Suprapubic skin (tissue), 4 donors: ENCODE data around the gene FARS2.

Source experiments
- POLR2A ChIP-seq, 2 donors: fragments of 450-650 bp; IDR thresholded peaks; one replicate each; pipeline ENCODE4 v1.6.1; 2017; ENCODE audit warnings: antibody characterized with exemption in 2 of 2, mild to moderate bottlenecking in 2 of 2, moderate library complexity in 2 of 2
- POLR2AphosphoS5 ChIP-seq, 3 donors: sonication (generic); formaldehyde crosslinking; IDR thresholded peaks; one replicate each; pipeline ENCODE4 v1.6.1; 2017; ENCODE audit warnings: antibody characterized with exemption in 3 of 3
- TF ChIP-seq, protein P1 (sequence below), 2 donors: fragments of 200-600 bp in 1 of 2; fragments of 450-650 bp in 1 of 2; sonication (generic) in 1 of 2; IDR thresholded peaks; one replicate each; pipeline ENCODE4 v1.5.1; 2016 to 2019; ENCODE audit warnings: antibody characterized with exemption in 2 of 2, mild to moderate bottlenecking in 1 of 2, moderate library complexity in 1 of 2

DNA sequence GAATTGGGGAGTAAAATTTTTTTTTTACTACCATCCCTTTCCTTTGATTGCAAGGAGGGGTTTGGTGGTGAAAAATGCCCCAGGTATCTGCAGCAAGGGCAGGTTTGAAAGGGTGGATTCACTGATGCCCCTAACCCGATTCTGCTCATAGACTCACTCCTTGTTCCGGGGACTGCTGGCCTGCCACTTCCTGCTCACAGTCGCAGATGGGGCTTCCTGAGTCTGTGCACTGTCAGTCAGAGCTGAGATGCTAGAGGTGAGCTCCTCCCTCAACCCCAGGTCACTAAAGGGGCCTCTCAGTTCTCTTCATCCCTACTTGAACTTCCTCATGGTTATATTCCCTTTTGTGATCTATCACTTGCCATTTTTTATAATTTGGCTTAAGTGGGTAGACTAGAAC, 357.9 kb downstream of the FARS2 start:
- TF ChIP-seq, protein P1, sequence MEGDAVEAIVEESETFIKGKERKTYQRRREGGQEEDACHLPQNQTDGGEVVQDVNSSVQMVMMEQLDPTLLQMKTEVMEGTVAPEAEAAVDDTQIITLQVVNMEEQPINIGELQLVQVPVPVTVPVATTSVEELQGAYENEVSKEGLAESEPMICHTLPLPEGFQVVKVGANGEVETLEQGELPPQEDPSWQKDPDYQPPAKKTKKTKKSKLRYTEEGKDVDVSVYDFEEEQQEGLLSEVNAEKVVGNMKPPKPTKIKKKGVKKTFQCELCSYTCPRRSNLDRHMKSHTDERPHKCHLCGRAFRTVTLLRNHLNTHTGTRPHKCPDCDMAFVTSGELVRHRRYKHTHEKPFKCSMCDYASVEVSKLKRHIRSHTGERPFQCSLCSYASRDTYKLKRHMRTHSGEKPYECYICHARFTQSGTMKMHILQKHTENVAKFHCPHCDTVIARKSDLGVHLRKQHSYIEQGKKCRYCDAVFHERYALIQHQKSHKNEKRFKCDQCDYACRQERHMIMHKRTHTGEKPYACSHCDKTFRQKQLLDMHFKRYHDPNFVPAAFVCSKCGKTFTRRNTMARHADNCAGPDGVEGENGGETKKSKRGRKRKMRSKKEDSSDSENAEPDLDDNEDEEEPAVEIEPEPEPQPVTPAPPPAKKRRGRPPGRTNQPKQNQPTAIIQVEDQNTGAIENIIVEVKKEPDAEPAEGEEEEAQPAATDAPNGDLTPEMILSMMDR (IDR thresholded peaks at IDR 0.05): no peak
- no peak for TF ChIP-seq POLR2A (IDR thresholded peaks at IDR 0.05)
- TF ChIP-seq POLR2AphosphoS5 (IDR thresholded peaks at IDR 0.05): no peak
